ENCODE data around the gene MASP1. TPM values are rescaled to one million over a fixed set of nuclear protein-coding genes. Genes with fewer than 3 reads are reported as not detected.

Gene MASP1
- total RNA-seq, 5 donors from 2014 or later (not counting 1 experiment from before 2014, with no cell fraction given): 0.38 TPM; not detected in 4

DNA sequence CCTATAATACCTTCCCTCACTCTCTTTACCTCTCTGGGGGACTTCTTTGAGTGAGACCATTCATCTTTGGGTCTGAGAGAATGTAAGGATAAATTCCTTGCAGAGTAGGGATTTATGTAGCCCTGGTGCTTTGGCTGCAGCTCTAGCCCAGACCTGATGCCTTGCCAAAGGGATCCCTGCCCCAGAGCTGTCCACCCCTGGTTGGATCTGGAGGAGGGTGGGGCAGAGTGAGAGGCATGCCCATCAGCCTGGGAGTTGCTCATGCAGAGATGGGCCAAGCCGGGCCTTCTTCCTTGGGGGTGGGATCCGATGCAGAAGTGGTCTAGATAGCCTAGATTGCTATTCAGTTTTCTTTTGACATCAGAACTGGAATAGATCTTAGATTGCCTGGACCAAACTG is 62.8 kb downstream of the MASP1 start:
- no peak overlapping the region for H3K4me3 ChIP-seq (ENCODE audit: control insufficient read depth in 1 of 2, extremely low read depth in 1 of 2, low read length in 1 of 2)
- H3K36me3 ChIP-seq (ENCODE audit: control insufficient read depth in 2 of 2, extremely low read depth in 1 of 2, insufficient read depth in 1 of 2, low read length in 1 of 2): no peaks in the 10 kb centered on the region
- H3K27me3 Mint-ChIP-seq: peaks cover 12 to 19% of the 10 kb centered on the region in 2 donors
- H3K9me3 ChIP-seq: no peaks in the 10 kb centered on the region
- H3K27me3 ChIP-seq (replicated peaks in 1 of 2; ENCODE audit: control insufficient read depth in 2 of 2, extremely low read depth in 1 of 2, insufficient read depth in 2 of 2, low read length in 1 of 2): peaks cover 0 to 28% of the 10 kb centered on the region in 2 experiments
- no peak for DNase-seq
- no peak overlapping the region for H3K27ac ChIP-seq (ENCODE audit: low read length)
- H3K27ac Mint-ChIP-seq: no peak overlapping the region
- ChIA-PET CTCF (no interaction called here), POLR2A (no interaction called here)
- H3K4me3 Mint-ChIP-seq: no peak overlapping the region
- no CpG with 5 or more reads among the region's 2 CpGs for WGBS (ENCODE audit: insufficient coverage)
- H3K9me3 Mint-ChIP-seq: no peaks in the 10 kb centered on the region
- ATAC-seq (replicated peaks in 1 of 4): no peak
- H3K4me1 ChIP-seq (ENCODE audit: control insufficient read depth in 1 of 2, extremely low read depth in 1 of 2, insufficient read depth in 2 of 2, low read length in 2 of 2): no peaks in the 10 kb centered on the region
- no peaks in the 10 kb centered on the region for H3K36me3 Mint-ChIP-seq
- no peaks in the 10 kb centered on the region for H3K4me1 Mint-ChIP-seq

DNA sequence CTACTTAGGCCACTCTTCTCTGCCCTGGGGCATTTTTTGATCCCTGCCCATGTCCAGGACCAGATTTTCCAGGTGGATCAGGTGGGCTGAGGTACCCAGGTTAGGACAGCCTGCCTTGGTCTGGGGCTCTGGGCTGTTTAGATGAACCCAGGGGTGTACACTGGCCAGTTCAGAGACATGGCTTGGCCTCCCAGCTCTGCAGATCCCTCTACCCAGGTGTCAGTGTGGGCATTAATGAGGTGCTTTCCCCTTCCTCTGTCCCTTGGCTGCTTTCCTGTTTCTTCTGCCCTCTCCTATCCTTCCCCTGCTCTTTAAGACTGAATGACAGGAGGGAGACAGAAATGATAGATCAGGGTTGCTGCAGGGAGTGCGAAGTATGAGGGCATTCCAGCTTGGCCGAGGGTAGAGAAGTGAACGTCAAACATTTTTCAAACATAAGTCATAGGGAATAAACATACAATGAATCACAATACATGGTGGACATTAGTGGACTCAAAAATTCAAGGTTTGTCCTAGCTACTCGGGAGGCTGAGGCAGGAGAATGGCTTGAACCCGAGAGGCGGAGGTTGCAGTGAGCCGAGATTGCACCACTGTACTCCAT is 63.8 kb downstream of the MASP1 start:
- no peak overlapping the region for H3K4me3 ChIP-seq (ENCODE audit: control insufficient read depth in 1 of 2, extremely low read depth in 1 of 2, low read length in 1 of 2)
- H3K27me3 ChIP-seq (replicated peaks in 1 of 2; ENCODE audit: control insufficient read depth in 2 of 2, extremely low read depth in 1 of 2, insufficient read depth in 2 of 2, low read length in 1 of 2): peaks cover 0 to 28% of the 10 kb centered on the region in 2 experiments
- Mint-ChIP-seq H3K27ac (no peak overlapping the region), H3K4me3 (no peak overlapping the region), H3K9me3 (no peaks in the 10 kb centered on the region), H3K27me3 (peaks cover 12 to 19% of the 10 kb centered on the region in 2 donors), H3K4me1 (no peaks in the 10 kb centered on the region), H3K36me3 (no peaks in the 10 kb centered on the region)
- ChIA-PET POLR2A (interaction anchor here in 1 of 2 donors (0.5 kb wide), 1 partner anchor 1025 kb away, joined by 3 read pairs; no protein-coding TSS in a partner anchor), CTCF (interaction anchor here in 1 of 2 donors (0.7 kb wide), 1 partner anchor 271 kb away, joined by 4 read pairs; no protein-coding TSS in a partner anchor)
- H3K36me3 ChIP-seq (ENCODE audit: control insufficient read depth in 2 of 2, extremely low read depth in 1 of 2, insufficient read depth in 1 of 2, low read length in 1 of 2): no peaks in the 10 kb centered on the region
- ATAC-seq (replicated peaks in 1 of 4) (no peak), DNase-seq (no peak)
- H3K9me3 ChIP-seq: no peaks in the 10 kb centered on the region
- H3K4me1 ChIP-seq (ENCODE audit: control insufficient read depth in 1 of 2, extremely low read depth in 1 of 2, insufficient read depth in 2 of 2, low read length in 2 of 2): no peaks in the 10 kb centered on the region
- no peak overlapping the region for H3K27ac ChIP-seq (ENCODE audit: low read length)
- WGBS (ENCODE audit: insufficient coverage): 80% methylated on average over 1 of the region's 7 CpGs

DNA sequence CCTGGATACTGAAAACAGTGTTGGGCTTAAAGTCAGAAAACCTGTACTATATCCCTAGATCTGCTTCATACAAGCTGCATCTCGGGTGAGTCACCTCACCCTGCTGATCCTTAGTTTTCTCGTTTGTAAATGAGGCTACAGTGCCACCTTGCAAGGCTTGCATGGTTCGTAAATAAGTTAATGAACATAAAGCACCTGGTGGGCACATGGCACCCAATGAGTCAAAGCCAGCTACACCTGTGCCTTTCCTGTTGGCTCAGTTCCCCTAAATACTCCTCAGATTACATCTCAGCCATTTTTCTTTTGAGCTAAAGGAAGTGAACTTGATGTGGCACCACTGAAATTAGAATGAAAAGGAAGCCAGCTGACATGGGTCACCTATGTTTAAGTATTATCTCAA is 67.7 kb downstream of the MASP1 start:
- ChIA-PET CTCF (interaction anchor here in 1 of 2 donors (0.8 to 1.5 kb wide), 3 partner anchors 61 to 456 kb away, joined by 5 to 6 read pairs (median 5); no protein-coding TSS in a partner anchor), POLR2A (no interaction called here)
- Mint-ChIP-seq H3K9me3 (no peaks in the 10 kb centered on the region), H3K36me3 (no peaks in the 10 kb centered on the region), H3K4me3 (no peak overlapping the region), H3K27me3 (peaks cover 4 to 8% of the 10 kb centered on the region in 2 donors), H3K27ac (no peak overlapping the region), H3K4me1 (no peaks in the 10 kb centered on the region)
- no peak for DNase-seq
- Histone ChIP-seq H3K9me3 (no peaks in the 10 kb centered on the region), H3K27me3 (replicated peaks in 1 of 2; ENCODE audit: control insufficient read depth in 2 of 2, extremely low read depth in 1 of 2, insufficient read depth in 2 of 2, low read length in 1 of 2) (peaks cover 0 to 30% of the 10 kb centered on the region in 2 experiments), H3K27ac (ENCODE audit: low read length) (no peak overlapping the region), H3K36me3 (ENCODE audit: control insufficient read depth in 2 of 2, extremely low read depth in 1 of 2, insufficient read depth in 1 of 2, low read length in 1 of 2) (no peaks in the 10 kb centered on the region), H3K4me1 (ENCODE audit: control insufficient read depth in 1 of 2, extremely low read depth in 1 of 2, insufficient read depth in 2 of 2, low read length in 2 of 2) (no peaks in the 10 kb centered on the region), H3K4me3 (ENCODE audit: control insufficient read depth in 1 of 2, extremely low read depth in 1 of 2, low read length in 1 of 2) (no peak overlapping the region)
- no peak for ATAC-seq (replicated peaks in 1 of 4)
- 80% methylated on average over 2 of the region's 3 CpGs for WGBS (ENCODE audit: insufficient coverage)

DNA sequence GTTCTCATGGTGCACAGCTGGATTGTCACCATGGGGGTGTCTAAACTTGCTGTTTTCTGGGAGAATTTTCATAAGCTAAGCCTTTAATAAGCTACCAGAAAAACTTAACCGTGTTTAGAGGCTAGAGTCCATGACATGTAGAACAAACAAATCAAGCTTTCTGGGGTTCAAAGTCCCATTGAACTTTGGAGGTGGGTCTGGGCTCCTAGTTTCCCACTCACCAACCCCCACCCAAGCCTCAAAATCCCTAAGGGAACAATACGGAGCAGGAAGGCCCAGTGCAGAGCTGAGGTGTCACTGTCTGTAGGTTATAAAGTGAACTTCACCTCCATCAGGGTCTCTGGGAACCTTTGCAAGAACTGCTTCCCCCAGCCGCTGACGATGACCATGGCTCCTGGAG is 68.7 kb downstream of the MASP1 start:
- peaks cover 0 to 24% of the 10 kb centered on the region in 2 experiments for H3K27me3 ChIP-seq (replicated peaks in 1 of 2; ENCODE audit: control insufficient read depth in 2 of 2, extremely low read depth in 1 of 2, insufficient read depth in 2 of 2, low read length in 1 of 2)
- no peaks in the 10 kb centered on the region for H3K9me3 ChIP-seq
- 79% methylated on average over 3 of the region's 4 CpGs for WGBS (ENCODE audit: insufficient coverage)
- ChIA-PET POLR2A (no interaction called here), CTCF (interaction anchor here in 1 of 2 donors (1.5 kb wide), 1 partner anchor 457 kb away, joined by 5 read pairs; no protein-coding TSS in a partner anchor)
- H3K4me3 Mint-ChIP-seq: no peak overlapping the region
- H3K4me1 ChIP-seq (ENCODE audit: control insufficient read depth in 1 of 2, extremely low read depth in 1 of 2, insufficient read depth in 2 of 2, low read length in 2 of 2): no peaks in the 10 kb centered on the region
- no peak overlapping the region for H3K27ac ChIP-seq (ENCODE audit: low read length)
- peaks cover 4% of the 10 kb centered on the region in 2 donors for H3K27me3 Mint-ChIP-seq
- no peaks in the 10 kb centered on the region for H3K9me3 Mint-ChIP-seq
- no peaks in the 10 kb centered on the region for H3K4me1 Mint-ChIP-seq
- no peak overlapping the region for H3K27ac Mint-ChIP-seq
- H3K4me3 ChIP-seq (ENCODE audit: control insufficient read depth in 1 of 2, extremely low read depth in 1 of 2, low read length in 1 of 2): no peak overlapping the region
- ATAC-seq (replicated peaks in 1 of 4) (no peak), DNase-seq (no peak)
- H3K36me3 ChIP-seq (ENCODE audit: control insufficient read depth in 2 of 2, extremely low read depth in 1 of 2, insufficient read depth in 1 of 2, low read length in 1 of 2): no peaks in the 10 kb centered on the region
- H3K36me3 Mint-ChIP-seq: no peaks in the 10 kb centered on the region

DNA sequence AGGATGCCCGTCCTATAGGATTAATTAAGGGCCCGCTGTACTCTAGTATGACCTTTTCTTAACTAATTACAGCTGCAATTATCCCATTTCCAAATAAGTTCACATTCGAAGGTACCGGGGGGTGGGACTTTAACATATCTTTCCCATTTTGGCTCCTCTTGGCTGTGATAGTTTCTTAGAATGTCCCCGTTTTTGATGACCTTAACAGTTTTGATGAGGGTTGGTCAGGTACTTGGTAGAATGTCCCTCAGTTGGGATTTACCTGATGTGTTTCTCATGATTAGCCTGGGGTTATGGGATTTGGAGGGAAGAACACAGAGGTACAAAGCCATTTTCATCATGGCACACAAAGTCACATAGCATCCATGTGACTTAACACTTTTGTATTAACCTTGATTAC is 76.1 kb downstream of the MASP1 start:
- POLR2A ChIA-PET: no interaction called here
- DNase-seq: no peak
- Histone ChIP-seq H3K27me3 (replicated peaks in 1 of 2; ENCODE audit: control insufficient read depth in 2 of 2, extremely low read depth in 1 of 2, insufficient read depth in 2 of 2, low read length in 1 of 2) (peaks cover 0 to 8% of the 10 kb centered on the region in 2 experiments), H3K27ac (ENCODE audit: low read length) (no peak overlapping the region), H3K36me3 (ENCODE audit: control insufficient read depth in 2 of 2, extremely low read depth in 1 of 2, insufficient read depth in 1 of 2, low read length in 1 of 2) (no peaks in the 10 kb centered on the region), H3K4me3 (ENCODE audit: control insufficient read depth in 1 of 2, extremely low read depth in 1 of 2, low read length in 1 of 2) (no peak overlapping the region), H3K9me3 (no peaks in the 10 kb centered on the region), H3K4me1 (ENCODE audit: control insufficient read depth in 1 of 2, extremely low read depth in 1 of 2, insufficient read depth in 2 of 2, low read length in 2 of 2) (no peaks in the 10 kb centered on the region)
- CTCF ChIA-PET: no interaction called here
- no peak overlapping the region for H3K27ac Mint-ChIP-seq
- no peak for ATAC-seq (replicated peaks in 1 of 4)
- H3K27me3 Mint-ChIP-seq: peaks cover 0 to 4% of the 10 kb centered on the region in 2 donors
- no peaks in the 10 kb centered on the region for H3K4me1 Mint-ChIP-seq
- no peak overlapping the region for H3K4me3 Mint-ChIP-seq
- H3K9me3 Mint-ChIP-seq: no peaks in the 10 kb centered on the region
- WGBS (ENCODE audit: insufficient coverage): 100% methylated on average over 2 of the region's 5 CpGs
- H3K36me3 Mint-ChIP-seq: no peaks in the 10 kb centered on the region

DNA sequence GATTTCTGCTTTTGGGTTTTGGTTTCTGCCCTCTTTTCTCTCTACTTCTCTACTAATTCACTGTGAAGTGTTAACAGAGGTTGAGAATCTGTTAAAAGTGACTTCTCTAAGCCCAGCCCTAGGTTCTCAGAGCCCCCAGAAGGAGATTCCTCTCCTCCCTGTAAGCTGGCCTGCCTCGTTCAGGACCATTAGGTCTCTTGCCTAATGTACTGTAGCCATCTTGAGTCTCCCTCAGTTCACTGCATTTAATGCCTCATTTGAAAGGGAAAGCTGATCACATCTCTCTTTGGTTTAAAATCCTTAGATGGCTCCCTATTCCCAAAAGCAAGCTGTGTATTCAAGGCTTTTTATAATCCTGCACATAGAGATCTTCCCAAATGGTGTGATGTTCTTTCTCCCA is 77.9 kb downstream of the MASP1 start:
- Histone ChIP-seq H3K27me3 (replicated peaks in 1 of 2; ENCODE audit: control insufficient read depth in 2 of 2, extremely low read depth in 1 of 2, insufficient read depth in 2 of 2, low read length in 1 of 2) (peaks cover 0 to under 1% of the 10 kb centered on the region in 2 experiments), H3K9me3 (no peaks in the 10 kb centered on the region), H3K36me3 (ENCODE audit: control insufficient read depth in 2 of 2, extremely low read depth in 1 of 2, insufficient read depth in 1 of 2, low read length in 1 of 2) (no peaks in the 10 kb centered on the region), H3K27ac (ENCODE audit: low read length) (no peak overlapping the region), H3K4me3 (ENCODE audit: control insufficient read depth in 1 of 2, extremely low read depth in 1 of 2, low read length in 1 of 2) (no peak overlapping the region), H3K4me1 (ENCODE audit: control insufficient read depth in 1 of 2, extremely low read depth in 1 of 2, insufficient read depth in 2 of 2, low read length in 2 of 2) (no peaks in the 10 kb centered on the region)
- no peaks in the 10 kb centered on the region for H3K9me3 Mint-ChIP-seq
- 14% methylated on average over 1 of the region's 1 CpG for WGBS (ENCODE audit: insufficient coverage)
- no peak overlapping the region for H3K4me3 Mint-ChIP-seq
- no peaks in the 10 kb centered on the region for H3K4me1 Mint-ChIP-seq
- ChIA-PET POLR2A (no interaction called here), CTCF (no interaction called here)
- DNase-seq (no peak), ATAC-seq (replicated peaks in 1 of 4) (no peak)
- H3K36me3 Mint-ChIP-seq: no peaks in the 10 kb centered on the region
- no peak overlapping the region for H3K27ac Mint-ChIP-seq
- peaks cover 0 to 2% of the 10 kb centered on the region in 2 donors for H3K27me3 Mint-ChIP-seq
